Caco-2 (cell line): ENCODE results near the gene MAMLD1. TPM values are rescaled to one million over a fixed set of nuclear protein-coding genes. Genes with fewer than 3 reads are reported as not detected.

ENCODE experiments used
- BruUV-seq: library from RNA; stranded (reverse); fragments of 400-500 nt; replicated peaks from 2 replicates; lab custom pipeline; 2021; lab: Mats Ljungman, UMichigan
- CTCF ChIA-PET: fragments of 300-600 bp; sonication (Branson Sonifier 250); formaldehyde crosslinking; loops from one replicate; lab custom pipeline; 2022; ENCODE audit warnings: antibody characterized with exemption; lab: Charles Lee
- POLR2A ChIA-PET: fragments of 300-600 bp; sonication (Branson Sonifier 250); formaldehyde crosslinking; loops from one replicate; lab custom pipeline; 2022; ENCODE audit warnings: antibody characterized with exemption; lab: Charles Lee
- DNase-seq, 2 experiments: peaks; one replicate each; pipeline versions ENCODE4 v3.0.0 to v3.0.0-alpha.2; 2020 to 2022
- H3K27me3 ChIP-seq: replicated peaks from 2 replicates; pipeline ENCODE4 v1.6.0; 2011; ENCODE audit warnings: low read length; ENCODE audit not compliant: control insufficient read depth, insufficient read depth
- H3K36me3 ChIP-seq: 2 replicates; pipeline ENCODE4 v1.5.1; 2011; ENCODE audit warnings: low read length; ENCODE audit not compliant: control insufficient read depth, insufficient read depth
- H3K4me1 ChIP-seq: fragments of 250-450 bp; sonication (Bioruptor Pico); 2 replicates; pipeline ENCODE4 v1.5.1; 2020; ENCODE audit warnings: mild to moderate bottlenecking
- H3K4me3 ChIP-seq: 2 replicates; pipeline ENCODE4 v1.5.1; 2011; ENCODE audit warnings: low read depth, mild to moderate bottlenecking, control low read depth, low read length
- H3K9me3 ChIP-seq: fragments of 250-450 bp; sonication (Bioruptor Pico); 2 replicates; pipeline ENCODE4 v1.5.1; 2020; ENCODE audit warnings: mild to moderate bottlenecking, moderate library complexity
- H3K27ac Mint-ChIP-seq: one replicate; pipeline ENCODE4 v1.8.0; 2022; ENCODE audit warnings: mixed read lengths; ENCODE audit not compliant: unreplicated experiment
- H3K27me3 Mint-ChIP-seq: one replicate; pipeline ENCODE4 v1.8.0; 2022; ENCODE audit warnings: mixed read lengths; ENCODE audit not compliant: insufficient read depth, unreplicated experiment
- H3K36me3 Mint-ChIP-seq: one replicate; pipeline ENCODE4 v1.8.0; 2022; ENCODE audit warnings: mild to moderate bottlenecking, mixed read lengths; ENCODE audit not compliant: insufficient read depth, unreplicated experiment
- H3K4me1 Mint-ChIP-seq: one replicate; pipeline ENCODE4 v1.8.0; 2022; ENCODE audit warnings: low read depth, mixed read lengths; ENCODE audit not compliant: unreplicated experiment
- H3K4me3 Mint-ChIP-seq: one replicate; pipeline ENCODE4 v1.8.0; 2022; ENCODE audit warnings: mild to moderate bottlenecking, moderate library complexity, mixed read lengths; ENCODE audit not compliant: unreplicated experiment
- H3K9me3 Mint-ChIP-seq: one replicate; pipeline ENCODE4 v1.8.0; 2022; ENCODE audit warnings: mixed read lengths; ENCODE audit not compliant: unreplicated experiment
- intact Hi-C: fragments of 100-400 bp; cut with micrococcal nuclease; formaldehyde crosslinking; loops from one replicate; pipeline ENCODE4 v1.10.0; 2022; ENCODE audit not compliant: unreplicated experiment
- total RNA-seq: library from RNA; stranded (reverse); gene quantifications from 2 replicates; pipeline ENCODE4 v1.2.3, GENCODE V29; 2022
- TF ChIP-seq, protein P1 (sequence below), 2 experiments: fragments of 200-600 bp in 1 of 2; IDR thresholded peaks; 1 replicate in 1 of 2; 2 replicates in 1 of 2; pipeline versions ENCODE4 v1.5.1 to v1.8.0; 2011 to 2022; ENCODE audit warnings: antibody characterized with exemption in 1 of 2, control low read depth in 1 of 2, inconsistent platforms in 1 of 2, low read depth in 1 of 2, low read length in 1 of 2, mild to moderate bottlenecking in 1 of 2, moderate library complexity in 1 of 2; ENCODE audit not compliant: insufficient read depth in 1 of 2, severe bottlenecking in 1 of 2, unreplicated experiment in 1 of 2

Gene MAMLD1
- total RNA-seq, 1 experiment from 2014 or later, result not detected

DNA sequence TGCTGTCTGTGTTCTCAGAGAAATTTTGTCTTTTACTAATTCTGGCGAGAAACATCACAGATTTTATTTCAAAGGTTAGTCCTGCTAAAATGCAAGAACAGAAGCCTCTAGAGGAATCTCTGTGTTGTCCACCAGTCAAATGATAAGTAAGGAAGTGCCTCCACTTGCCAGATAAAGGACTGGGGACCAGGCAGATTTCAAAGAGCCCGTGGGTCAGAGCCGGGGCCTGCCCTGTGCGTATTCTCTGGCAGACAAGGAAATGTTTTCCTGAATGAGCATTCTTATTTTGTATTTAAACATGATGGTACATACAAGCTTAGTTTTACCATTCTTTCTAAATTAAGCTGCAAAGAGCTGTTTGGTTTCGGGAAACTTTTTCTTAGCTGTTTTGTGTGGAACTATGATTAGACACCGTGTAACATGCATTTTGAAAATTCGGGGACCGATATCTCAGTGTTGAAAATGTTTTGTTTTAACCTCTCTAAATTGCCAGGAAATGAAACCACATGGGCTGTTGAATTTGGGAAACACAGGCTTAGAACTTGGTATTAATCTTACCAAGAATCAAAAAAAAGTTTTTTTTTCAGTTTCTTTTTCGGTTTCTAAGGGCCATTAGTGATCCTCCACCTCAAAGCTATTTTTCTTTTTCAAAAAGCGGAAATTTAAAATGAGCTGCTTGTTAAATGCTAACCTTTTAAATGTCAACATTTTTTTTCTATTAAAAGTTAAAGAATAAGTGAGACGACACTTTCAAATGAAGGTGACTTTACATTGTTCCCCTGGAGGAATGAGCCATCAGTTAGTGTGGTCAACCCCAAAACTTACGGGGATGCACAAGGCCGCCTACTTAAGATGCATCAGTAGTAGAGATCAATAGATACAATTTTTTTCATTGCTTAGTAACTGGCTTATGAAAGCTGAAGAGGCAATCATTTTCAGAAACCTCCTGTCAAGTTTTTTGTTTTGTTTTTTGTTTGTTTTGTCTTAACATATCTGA is 115.7 kb downstream of the MAMLD1 start:
- Histone ChIP-seq H3K4me1 (no peaks in the 10 kb centered on the region), H3K9me3 (no peaks in the 10 kb centered on the region), H3K4me3 (no peak overlapping the region), H3K36me3 (no peaks in the 10 kb centered on the region), H3K27me3 (no peaks in the 10 kb centered on the region)
- intact Hi-C loops, result no loop called here
- TF ChIP-seq, protein P1, sequence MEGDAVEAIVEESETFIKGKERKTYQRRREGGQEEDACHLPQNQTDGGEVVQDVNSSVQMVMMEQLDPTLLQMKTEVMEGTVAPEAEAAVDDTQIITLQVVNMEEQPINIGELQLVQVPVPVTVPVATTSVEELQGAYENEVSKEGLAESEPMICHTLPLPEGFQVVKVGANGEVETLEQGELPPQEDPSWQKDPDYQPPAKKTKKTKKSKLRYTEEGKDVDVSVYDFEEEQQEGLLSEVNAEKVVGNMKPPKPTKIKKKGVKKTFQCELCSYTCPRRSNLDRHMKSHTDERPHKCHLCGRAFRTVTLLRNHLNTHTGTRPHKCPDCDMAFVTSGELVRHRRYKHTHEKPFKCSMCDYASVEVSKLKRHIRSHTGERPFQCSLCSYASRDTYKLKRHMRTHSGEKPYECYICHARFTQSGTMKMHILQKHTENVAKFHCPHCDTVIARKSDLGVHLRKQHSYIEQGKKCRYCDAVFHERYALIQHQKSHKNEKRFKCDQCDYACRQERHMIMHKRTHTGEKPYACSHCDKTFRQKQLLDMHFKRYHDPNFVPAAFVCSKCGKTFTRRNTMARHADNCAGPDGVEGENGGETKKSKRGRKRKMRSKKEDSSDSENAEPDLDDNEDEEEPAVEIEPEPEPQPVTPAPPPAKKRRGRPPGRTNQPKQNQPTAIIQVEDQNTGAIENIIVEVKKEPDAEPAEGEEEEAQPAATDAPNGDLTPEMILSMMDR (IDR thresholded peaks at IDR 0.05; ENCODE audit: insufficient read depth in 1 of 2, low read depth in 1 of 2, low read length in 1 of 2, severe bottlenecking in 1 of 2, unreplicated experiment in 1 of 2), result no peak
- Mint-ChIP-seq H3K4me3 (no peak overlapping the region), H3K27ac (no peak overlapping the region), H3K27me3 (peaks cover 4% of the 10 kb centered on the region), H3K36me3 (no peaks in the 10 kb centered on the region), H3K4me1 (no peaks in the 10 kb centered on the region), H3K9me3 (no peaks in the 10 kb centered on the region)
- POLR2A ChIA-PET, result no interaction called here
- no TSS peak for BruUV-seq
- CTCF ChIA-PET, result no interaction called here
- no peak for DNase-seq

DNA sequence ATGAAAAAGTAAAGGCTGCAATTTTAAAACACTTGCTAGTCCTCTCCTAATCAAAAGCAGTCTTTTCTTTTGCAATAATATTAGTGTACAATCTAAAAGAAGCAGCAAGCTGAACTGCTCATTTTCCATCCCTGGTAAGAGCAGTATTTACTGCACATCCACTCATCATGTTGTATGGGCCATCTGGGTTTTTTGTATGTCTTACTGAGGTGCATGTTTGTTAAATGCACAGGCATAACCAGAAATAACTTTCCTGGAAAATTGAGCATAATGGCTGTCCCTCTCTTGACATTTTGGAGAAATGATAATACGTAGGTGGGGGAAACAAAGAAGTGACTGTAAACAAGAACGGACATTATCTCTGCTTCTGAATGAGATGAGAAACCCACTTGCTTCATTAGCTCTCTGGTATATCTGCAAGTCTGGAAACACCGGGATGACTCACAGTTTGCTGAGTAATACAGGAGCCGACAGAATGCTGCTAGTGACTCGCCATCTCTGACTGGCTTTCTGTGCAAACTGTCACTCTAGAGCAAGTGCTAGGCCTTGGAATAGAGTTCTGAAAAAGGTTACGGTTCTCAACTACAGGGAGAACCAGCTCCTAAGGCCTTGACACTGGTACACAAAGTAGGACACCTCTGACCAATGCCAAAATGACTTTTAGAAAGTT is 119.6 kb downstream of the MAMLD1 start:
- H3K36me3 ChIP-seq, result no peaks in the 10 kb centered on the region
- DNase-seq, result no peak
- no TSS peak for BruUV-seq
- H3K4me3 ChIP-seq, result no peak overlapping the region
- no peak overlapping the region for H3K4me3 Mint-ChIP-seq
- TF ChIP-seq, protein P1 (IDR thresholded peaks at IDR 0.05; ENCODE audit: insufficient read depth in 1 of 2, low read depth in 1 of 2, low read length in 1 of 2, severe bottlenecking in 1 of 2, unreplicated experiment in 1 of 2), result no peak
- no peaks in the 10 kb centered on the region for H3K9me3 ChIP-seq
- intact Hi-C loops, result no loop called here
- no peak overlapping the region for H3K27ac Mint-ChIP-seq
- no peaks in the 10 kb centered on the region for H3K27me3 ChIP-seq
- H3K4me1 ChIP-seq, result no peaks in the 10 kb centered on the region
- no peaks in the 10 kb centered on the region for H3K9me3 Mint-ChIP-seq
- ChIA-PET CTCF (no interaction called here), POLR2A (no interaction called here)
- H3K4me1 Mint-ChIP-seq, result no peaks in the 10 kb centered on the region
- no peaks in the 10 kb centered on the region for H3K36me3 Mint-ChIP-seq
- H3K27me3 Mint-ChIP-seq, result no peaks in the 10 kb centered on the region

DNA sequence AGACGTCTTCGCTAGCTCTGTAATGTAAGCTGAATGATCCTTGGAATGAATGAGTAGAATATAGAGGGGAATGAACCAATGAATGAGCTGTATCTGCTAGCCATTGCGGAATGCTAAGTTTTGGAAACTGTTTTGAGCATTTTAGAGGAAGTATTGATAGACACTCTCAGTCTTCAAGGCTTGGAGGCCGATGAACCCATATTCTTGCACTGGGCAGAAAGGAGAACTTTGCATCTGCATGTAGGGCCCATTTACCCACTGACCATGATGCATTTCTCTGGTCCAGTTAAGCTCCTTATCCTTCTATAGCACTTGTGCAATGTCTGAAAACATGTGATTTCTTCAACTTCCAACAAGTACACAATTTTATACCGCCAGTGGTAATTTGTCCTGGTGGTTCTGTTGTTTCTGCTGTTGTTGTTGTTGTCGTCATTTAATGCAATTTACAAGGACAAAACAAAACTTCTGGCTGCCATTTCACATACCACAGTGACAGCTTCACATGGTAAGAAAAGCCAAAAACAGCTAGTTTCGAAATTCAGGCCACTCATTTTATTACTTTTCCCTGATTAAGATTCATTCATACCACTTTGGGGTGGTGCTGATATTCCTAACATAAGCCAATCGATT is 120.4 kb downstream of the MAMLD1 start:
- Mint-ChIP-seq H3K36me3 (no peaks in the 10 kb centered on the region), H3K27ac (no peak overlapping the region), H3K4me1 (no peaks in the 10 kb centered on the region), H3K9me3 (no peaks in the 10 kb centered on the region), H3K27me3 (no peaks in the 10 kb centered on the region), H3K4me3 (no peak overlapping the region)
- TF ChIP-seq, protein P1 (IDR thresholded peaks at IDR 0.05; ENCODE audit: insufficient read depth in 1 of 2, low read depth in 1 of 2, low read length in 1 of 2, severe bottlenecking in 1 of 2, unreplicated experiment in 1 of 2), result no peak
- no peak overlapping the region for H3K4me3 ChIP-seq
- DNase-seq, result no peak
- ChIA-PET CTCF (no interaction called here), POLR2A (no interaction called here)
- BruUV-seq, result no TSS peak
- H3K4me1 ChIP-seq, result no peaks in the 10 kb centered on the region
- H3K36me3 ChIP-seq, result no peaks in the 10 kb centered on the region
- H3K9me3 ChIP-seq, result no peaks in the 10 kb centered on the region
- H3K27me3 ChIP-seq, result no peaks in the 10 kb centered on the region
- intact Hi-C loops, result no loop called here
